ENCODE data around the gene UNC5B. TPM values are rescaled to one million over a fixed set of nuclear protein-coding genes. Genes with fewer than 3 reads are reported as not detected.

UNC5B gene
- total and polyA plus RNA-seq, 2 donors from 2014 or later = 5.5 to 22.6 TPM

DNA sequence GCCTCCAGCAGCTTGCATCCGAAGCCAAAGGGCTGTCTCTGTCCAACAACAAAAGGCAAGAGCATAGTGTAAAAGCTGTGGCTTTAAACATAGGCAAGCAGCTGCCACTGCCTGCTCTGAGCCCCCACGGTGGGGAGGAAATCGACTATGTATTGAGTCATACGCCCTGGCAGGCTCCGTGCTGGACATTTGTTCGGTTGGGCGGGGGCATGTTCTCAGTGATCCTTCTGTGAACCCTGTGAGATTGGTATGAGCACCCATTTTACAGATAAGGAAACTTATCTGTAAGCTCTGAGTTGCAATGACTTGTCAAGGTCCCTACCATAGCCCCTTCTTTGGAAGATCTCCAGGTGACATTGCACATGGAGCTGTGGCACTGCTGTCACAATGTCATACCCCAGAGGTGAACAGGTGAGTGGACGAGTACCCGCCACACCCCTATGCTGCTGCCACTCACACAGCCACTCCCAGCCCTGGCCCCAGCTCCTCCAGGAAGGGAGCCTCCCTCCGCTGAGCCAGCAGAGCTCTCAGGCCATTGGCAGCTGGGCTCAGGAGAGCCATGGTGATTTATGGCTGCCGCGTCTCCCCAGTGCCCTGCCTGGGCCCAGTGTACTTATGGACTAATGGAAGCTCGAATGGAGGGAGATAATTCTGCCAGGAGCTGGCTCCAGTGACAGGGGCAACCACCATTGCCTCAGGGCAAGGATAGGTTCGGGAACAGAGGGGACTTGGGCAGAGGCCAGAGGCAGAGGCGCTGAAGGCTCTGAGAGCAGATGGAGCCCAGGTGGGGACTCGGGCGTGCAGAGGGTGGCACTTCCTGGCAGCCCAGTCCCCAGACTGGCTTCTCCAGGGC lies 43.7 kb downstream of the UNC5B start:
- peaks cover 0 to 19% (median 4%) of the 10 kb centered on the region in 3 donors for H3K4me1 ChIP-seq (ENCODE audit: control insufficient read depth in 2 of 3, insufficient read depth in 2 of 3, low read depth in 1 of 3, low read length in 3 of 3)
- H3K4me3 ChIP-seq (ENCODE audit: low read length in 3 of 3) = no peak overlapping the region
- no peaks in the 10 kb centered on the region for H3K36me3 ChIP-seq (ENCODE audit: control insufficient read depth in 2 of 3, insufficient read depth in 3 of 3, low read length in 3 of 3)
- FAIRE-seq (no peak), DNase-seq (peak in 1 of 5 donors; percentile 50)
- intact Hi-C loops (cut with DNase I) = no loop called here
- TF ChIP-seq, protein P1, sequence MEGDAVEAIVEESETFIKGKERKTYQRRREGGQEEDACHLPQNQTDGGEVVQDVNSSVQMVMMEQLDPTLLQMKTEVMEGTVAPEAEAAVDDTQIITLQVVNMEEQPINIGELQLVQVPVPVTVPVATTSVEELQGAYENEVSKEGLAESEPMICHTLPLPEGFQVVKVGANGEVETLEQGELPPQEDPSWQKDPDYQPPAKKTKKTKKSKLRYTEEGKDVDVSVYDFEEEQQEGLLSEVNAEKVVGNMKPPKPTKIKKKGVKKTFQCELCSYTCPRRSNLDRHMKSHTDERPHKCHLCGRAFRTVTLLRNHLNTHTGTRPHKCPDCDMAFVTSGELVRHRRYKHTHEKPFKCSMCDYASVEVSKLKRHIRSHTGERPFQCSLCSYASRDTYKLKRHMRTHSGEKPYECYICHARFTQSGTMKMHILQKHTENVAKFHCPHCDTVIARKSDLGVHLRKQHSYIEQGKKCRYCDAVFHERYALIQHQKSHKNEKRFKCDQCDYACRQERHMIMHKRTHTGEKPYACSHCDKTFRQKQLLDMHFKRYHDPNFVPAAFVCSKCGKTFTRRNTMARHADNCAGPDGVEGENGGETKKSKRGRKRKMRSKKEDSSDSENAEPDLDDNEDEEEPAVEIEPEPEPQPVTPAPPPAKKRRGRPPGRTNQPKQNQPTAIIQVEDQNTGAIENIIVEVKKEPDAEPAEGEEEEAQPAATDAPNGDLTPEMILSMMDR (IDR thresholded peaks at IDR 0.05; ENCODE audit: borderline replicate concordance, extremely low read depth, insufficient read depth) = no peak
- H3K27me3 ChIP-seq (ENCODE audit: control insufficient read depth, insufficient read depth, low read length) = no peaks in the 10 kb centered on the region
- no peak overlapping the region for H3K27ac ChIP-seq (ENCODE audit: low read depth in 2 of 2, low read length in 2 of 2)
- no peaks in the 10 kb centered on the region for H3K9me3 ChIP-seq (ENCODE audit: control insufficient read depth in 2 of 3, insufficient read depth in 1 of 3, low read length in 3 of 3)
- no peak overlapping the region for H3K9ac ChIP-seq (ENCODE audit: low read length in 3 of 3)

DNA sequence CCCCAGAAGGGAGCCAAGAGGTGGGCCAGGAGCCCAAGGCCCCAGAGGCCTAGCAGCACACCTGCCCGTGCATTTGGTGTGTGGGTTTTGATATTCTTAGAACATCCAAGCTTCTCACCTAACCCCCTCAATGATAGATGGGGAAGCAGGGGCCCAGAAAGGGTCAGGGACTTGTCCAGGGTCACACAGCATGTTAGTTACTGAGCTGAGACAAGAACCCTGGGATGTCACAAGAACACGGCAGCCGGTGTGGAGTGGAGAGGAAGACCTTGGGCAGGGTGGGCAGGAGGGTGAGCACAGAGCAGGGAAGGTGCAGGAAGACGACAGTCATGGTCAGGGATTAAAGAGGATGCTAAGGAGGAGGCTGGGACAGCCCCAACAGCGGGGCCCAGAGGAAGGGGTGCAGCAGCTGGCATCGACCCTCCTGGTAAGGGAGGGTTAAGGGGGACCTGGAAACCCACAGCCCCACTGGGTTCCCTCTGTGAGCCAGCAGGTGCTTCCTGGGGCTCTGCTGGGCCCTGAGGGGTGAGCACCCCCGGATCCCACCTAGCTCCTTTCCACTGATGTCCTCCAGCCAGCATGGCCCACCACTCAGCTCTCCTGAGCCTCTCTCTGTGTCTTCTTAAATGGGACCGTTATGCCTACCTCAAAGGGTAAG lies 44.4 kb downstream of the UNC5B start:
- no peak overlapping the region for H3K27ac ChIP-seq (ENCODE audit: low read depth in 2 of 2, low read length in 2 of 2)
- no peak for DNase-seq

DNA sequence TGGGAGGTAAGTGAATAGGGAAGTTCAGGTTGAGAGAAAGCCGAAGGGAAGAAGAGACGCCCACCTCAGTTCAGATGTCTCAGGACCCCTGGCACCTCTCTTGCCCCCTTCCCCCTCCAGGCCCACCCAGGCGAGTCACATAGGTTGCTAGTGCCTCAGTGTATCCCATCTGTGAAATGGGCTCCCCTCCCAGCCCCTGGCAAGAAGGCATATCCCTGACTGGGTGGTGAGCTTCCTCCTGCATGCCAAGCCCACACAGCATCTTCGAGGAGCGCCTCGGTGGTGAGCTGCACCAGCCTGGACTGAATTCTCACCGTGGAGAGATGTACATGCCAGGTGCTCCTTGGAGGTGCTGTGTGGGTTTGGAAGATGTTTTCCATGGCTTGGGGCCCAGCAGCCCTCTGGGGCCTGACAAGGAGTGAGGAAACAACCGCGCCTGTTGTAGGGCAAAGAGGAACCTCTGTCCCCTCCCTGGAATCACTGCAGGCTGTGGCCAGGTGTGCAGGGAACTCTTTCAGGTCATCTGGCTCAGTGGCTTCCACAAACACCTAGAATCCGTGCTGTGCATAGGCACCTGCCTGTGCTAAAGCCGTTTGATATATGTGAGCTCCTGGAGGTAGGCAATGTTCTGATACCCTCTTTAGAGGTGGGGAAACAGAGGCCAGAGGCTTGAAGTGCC lies 45.1 kb downstream of the UNC5B start:
- Histone ChIP-seq H3K27me3 (ENCODE audit: control insufficient read depth, insufficient read depth, low read length) (no peaks in the 10 kb centered on the region), H3K9ac (ENCODE audit: low read length in 3 of 3) (no peak overlapping the region), H3K9me3 (ENCODE audit: control insufficient read depth in 2 of 3, insufficient read depth in 1 of 3, low read length in 3 of 3) (no peaks in the 10 kb centered on the region), H3K36me3 (ENCODE audit: control insufficient read depth in 2 of 3, insufficient read depth in 3 of 3, low read length in 3 of 3) (no peaks in the 10 kb centered on the region), H3K4me3 (ENCODE audit: low read length in 3 of 3) (no peak overlapping the region), H3K4me1 (ENCODE audit: control insufficient read depth in 2 of 3, insufficient read depth in 2 of 3, low read depth in 1 of 3, low read length in 3 of 3) (peaks cover 0 to 19% (median 4%) of the 10 kb centered on the region in 3 donors), H3K27ac (ENCODE audit: low read depth in 2 of 2, low read length in 2 of 2) (no peak overlapping the region)
- intact Hi-C loops (cut with DNase I) = no loop called here
- TF ChIP-seq, protein P1 (IDR thresholded peaks at IDR 0.05; ENCODE audit: borderline replicate concordance, extremely low read depth, insufficient read depth) = no peak
- no peak for FAIRE-seq
- DNase-seq = no peak

More for the DNA sequence above, 44.4 kb downstream of the UNC5B start:
- Histone ChIP-seq H3K4me1 (ENCODE audit: control insufficient read depth in 2 of 3, insufficient read depth in 2 of 3, low read depth in 1 of 3, low read length in 3 of 3) (peaks cover 0 to 19% (median 4%) of the 10 kb centered on the region in 3 donors), H3K36me3 (ENCODE audit: control insufficient read depth in 2 of 3, insufficient read depth in 3 of 3, low read length in 3 of 3) (no peaks in the 10 kb centered on the region), H3K27me3 (ENCODE audit: control insufficient read depth, insufficient read depth, low read length) (no peaks in the 10 kb centered on the region), H3K4me3 (ENCODE audit: low read length in 3 of 3) (no peak overlapping the region), H3K9me3 (ENCODE audit: control insufficient read depth in 2 of 3, insufficient read depth in 1 of 3, low read length in 3 of 3) (no peaks in the 10 kb centered on the region), H3K9ac (ENCODE audit: low read length in 3 of 3) (no peak overlapping the region)
- intact Hi-C loops (cut with DNase I) = no loop called here
- FAIRE-seq = no peak
- TF ChIP-seq, protein P1 (IDR thresholded peaks at IDR 0.05; ENCODE audit: borderline replicate concordance, extremely low read depth, insufficient read depth) = no peak

Data from kidney (tissue), 14 donors.